Measurements from ENCODE around the gene CLIP4. TPM values are rescaled to one million over a fixed set of nuclear protein-coding genes. Genes with fewer than 3 reads are reported as not detected.

Gene CLIP4
- total and polyA plus RNA-seq, 10 of the 15 experiments (the other 5 are each of a cell fraction or from before 2014, with no cell fraction given), result 5.5 to 34.9 (median 16.8) TPM

DNA sequence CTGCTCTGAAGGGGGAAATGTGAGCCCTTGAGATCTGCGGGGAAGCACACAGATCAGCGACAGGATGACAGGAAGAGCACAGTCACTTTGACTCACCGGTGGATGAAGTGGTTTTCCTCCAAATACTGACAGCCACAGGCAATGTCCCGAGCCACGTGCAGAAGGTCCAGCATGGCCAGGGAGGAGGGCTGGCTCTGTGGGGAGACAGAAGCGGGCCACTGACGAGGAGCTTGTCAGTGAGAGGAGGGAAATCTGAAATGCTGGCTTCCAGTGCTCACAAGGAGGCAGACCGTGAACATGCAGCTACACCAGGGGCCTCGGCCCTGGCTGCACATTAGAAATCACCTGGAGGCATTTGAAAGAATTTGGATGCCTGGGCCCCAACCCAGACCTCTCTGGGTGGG lies 98.7 kb downstream of the CLIP4 start (continued):
- TF ChIP-seq, protein P1, sequence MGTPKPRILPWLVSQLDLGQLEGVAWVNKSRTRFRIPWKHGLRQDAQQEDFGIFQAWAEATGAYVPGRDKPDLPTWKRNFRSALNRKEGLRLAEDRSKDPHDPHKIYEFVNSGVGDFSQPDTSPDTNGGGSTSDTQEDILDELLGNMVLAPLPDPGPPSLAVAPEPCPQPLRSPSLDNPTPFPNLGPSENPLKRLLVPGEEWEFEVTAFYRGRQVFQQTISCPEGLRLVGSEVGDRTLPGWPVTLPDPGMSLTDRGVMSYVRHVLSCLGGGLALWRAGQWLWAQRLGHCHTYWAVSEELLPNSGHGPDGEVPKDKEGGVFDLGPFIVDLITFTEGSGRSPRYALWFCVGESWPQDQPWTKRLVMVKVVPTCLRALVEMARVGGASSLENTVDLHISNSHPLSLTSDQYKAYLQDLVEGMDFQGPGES (IDR thresholded peaks at IDR 0.05), result no peak
- TF ChIP-seq, protein P2, sequence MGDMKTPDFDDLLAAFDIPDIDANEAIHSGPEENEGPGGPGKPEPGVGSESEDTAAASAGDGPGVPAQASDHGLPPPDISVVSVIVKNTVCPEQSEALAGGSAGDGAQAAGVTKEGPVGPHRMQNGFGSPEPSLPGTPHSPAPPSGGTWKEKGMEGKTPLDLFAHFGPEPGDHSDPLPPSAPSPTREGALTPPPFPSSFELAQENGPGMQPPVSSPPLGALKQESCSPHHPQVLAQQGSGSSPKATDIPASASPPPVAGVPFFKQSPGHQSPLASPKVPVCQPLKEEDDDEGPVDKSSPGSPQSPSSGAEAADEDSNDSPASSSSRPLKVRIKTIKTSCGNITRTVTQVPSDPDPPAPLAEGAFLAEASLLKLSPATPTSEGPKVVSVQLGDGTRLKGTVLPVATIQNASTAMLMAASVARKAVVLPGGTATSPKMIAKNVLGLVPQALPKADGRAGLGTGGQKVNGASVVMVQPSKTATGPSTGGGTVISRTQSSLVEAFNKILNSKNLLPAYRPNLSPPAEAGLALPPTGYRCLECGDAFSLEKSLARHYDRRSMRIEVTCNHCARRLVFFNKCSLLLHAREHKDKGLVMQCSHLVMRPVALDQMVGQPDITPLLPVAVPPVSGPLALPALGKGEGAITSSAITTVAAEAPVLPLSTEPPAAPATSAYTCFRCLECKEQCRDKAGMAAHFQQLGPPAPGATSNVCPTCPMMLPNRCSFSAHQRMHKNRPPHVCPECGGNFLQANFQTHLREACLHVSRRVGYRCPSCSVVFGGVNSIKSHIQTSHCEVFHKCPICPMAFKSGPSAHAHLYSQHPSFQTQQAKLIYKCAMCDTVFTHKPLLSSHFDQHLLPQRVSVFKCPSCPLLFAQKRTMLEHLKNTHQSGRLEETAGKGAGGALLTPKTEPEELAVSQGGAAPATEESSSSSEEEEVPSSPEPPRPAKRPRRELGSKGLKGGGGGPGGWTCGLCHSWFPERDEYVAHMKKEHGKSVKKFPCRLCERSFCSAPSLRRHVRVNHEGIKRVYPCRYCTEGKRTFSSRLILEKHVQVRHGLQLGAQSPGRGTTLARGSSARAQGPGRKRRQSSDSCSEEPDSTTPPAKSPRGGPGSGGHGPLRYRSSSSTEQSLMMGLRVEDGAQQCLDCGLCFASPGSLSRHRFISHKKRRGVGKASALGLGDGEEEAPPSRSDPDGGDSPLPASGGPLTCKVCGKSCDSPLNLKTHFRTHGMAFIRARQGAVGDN (IDR thresholded peaks at IDR 0.05), result no peak

DNA sequence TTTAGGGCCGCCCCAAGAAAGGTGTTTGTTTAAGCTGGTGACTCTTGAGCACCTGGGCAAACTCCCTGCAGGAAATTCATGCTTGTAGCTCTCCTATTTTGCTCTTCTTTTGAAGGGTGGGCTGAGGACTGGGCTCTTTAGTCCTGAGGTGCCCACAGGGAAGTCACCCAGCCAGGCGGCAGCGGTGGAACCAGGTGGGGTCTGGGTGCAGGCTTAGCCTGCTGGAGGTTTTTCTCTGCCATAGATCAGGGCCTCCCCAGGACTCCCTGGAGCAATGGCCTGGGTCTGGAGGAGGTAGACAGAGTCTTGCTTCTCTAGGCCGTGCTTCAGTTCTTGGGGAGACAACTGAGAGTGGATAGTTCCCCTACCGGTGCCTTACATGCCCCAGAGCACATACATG lies 99.9 kb downstream of the CLIP4 start:
- Histone ChIP-seq H3K36me3 (ENCODE audit: control insufficient read depth in 2 of 2, insufficient read depth in 2 of 2, low read length in 1 of 2) (no peaks in the 10 kb centered on the region), H3K79me2 (ENCODE audit: control insufficient read depth, insufficient read depth, low read length) (no peaks in the 10 kb centered on the region), H4K20me1 (ENCODE audit: control insufficient read depth, insufficient read depth) (no peaks in the 10 kb centered on the region), H3K27me3 (replicated peaks in 1 of 2; ENCODE audit: control insufficient read depth in 2 of 2, insufficient read depth in 2 of 2, low read length in 1 of 2) (no peaks in the 10 kb centered on the region), H3K4me1 (ENCODE audit: control insufficient read depth, insufficient read depth, low read length) (no peaks in the 10 kb centered on the region), H3K9me3 (replicated peaks; ENCODE audit: control insufficient read depth, insufficient read depth, low read length) (no peaks in the 10 kb centered on the region), H2AFZ (ENCODE audit: control insufficient read depth, low read depth, low read length) (no peak overlapping the region), H3K9ac (ENCODE audit: control insufficient read depth, insufficient read depth, low read length) (no peak overlapping the region), H3K27ac (ENCODE audit: control insufficient read depth, insufficient read depth) (no peak overlapping the region), H3K4me3 (no peak overlapping the region), H3K4me2 (ENCODE audit: control insufficient read depth, insufficient read depth) (no peak overlapping the region)
- ATAC-seq (no peak), FAIRE-seq (no peak), DNase-seq (ENCODE audit: low read depth, low spot score) (no peak)
- TF ChIP-seq, protein P2 (IDR thresholded peaks at IDR 0.05), result no peak
- TF ChIP-seq, protein P3, sequence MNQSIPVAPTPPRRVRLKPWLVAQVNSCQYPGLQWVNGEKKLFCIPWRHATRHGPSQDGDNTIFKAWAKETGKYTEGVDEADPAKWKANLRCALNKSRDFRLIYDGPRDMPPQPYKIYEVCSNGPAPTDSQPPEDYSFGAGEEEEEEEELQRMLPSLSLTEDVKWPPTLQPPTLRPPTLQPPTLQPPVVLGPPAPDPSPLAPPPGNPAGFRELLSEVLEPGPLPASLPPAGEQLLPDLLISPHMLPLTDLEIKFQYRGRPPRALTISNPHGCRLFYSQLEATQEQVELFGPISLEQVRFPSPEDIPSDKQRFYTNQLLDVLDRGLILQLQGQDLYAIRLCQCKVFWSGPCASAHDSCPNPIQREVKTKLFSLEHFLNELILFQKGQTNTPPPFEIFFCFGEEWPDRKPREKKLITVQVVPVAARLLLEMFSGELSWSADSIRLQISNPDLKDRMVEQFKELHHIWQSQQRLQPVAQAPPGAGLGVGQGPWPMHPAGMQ (IDR thresholded peaks at IDR 0.05; ENCODE audit: borderline replicate concordance), result no peak
- TF ChIP-seq CHD2 (IDR thresholded peaks at IDR 0.05; ENCODE audit: borderline replicate concordance, low read depth, low read length) (no peak), RAD21 (IDR thresholded peaks at IDR 0.05; ENCODE audit: insufficient read depth, low read depth, low read length) (no peak)
- ChIA-PET CTCF (no interaction called here), RAD21 (ENCODE audit: unreplicated experiment) (no interaction called here), POLR2A (no interaction called here), SMC1A (ENCODE audit: uncharacterized antibody, unreplicated experiment) (interaction anchor here (0.7 kb wide), 1 partner anchor 1563 kb away, joined by 3 read pairs; no protein-coding TSS in a partner anchor)
- 54% methylated on average over 5 of the region's 5 CpGs for WGBS (ENCODE audit: insufficient coverage, insufficient replicate concordance, low lambda C conversion rate, missing lambda C conversion rate)
- intact Hi-C loops (cut with micrococcal nuclease; ENCODE audit: unreplicated experiment), result no loop called here
- BruUV-seq (replicated peaks), result no TSS peak
- in situ Hi-C loops (cut with MboI), result no loop called here

Data from GM12878 (cell line).